Body of pancreas (tissue), 4 donors: ENCODE results near the gene TOMM7.

ENCODE experiments used
- CTCF ChIP-seq, 7 experiments: fragments of 450-650 bp in 4 of 7; fragments of 200-600 bp in 3 of 7; sonication (generic) in 3 of 7; IDR thresholded peaks; one replicate each; pipeline ENCODE4 v1.5.1; 2016 to 2019; ENCODE audit warnings: antibody characterized with exemption in 7 of 7
- POLR2A ChIP-seq, 3 donors: fragments of 450-650 bp; IDR thresholded peaks; one replicate each; pipeline ENCODE4 v1.6.1; 2016; ENCODE audit warnings: antibody characterized with exemption in 3 of 3, mild to moderate bottlenecking in 2 of 3

- TF ChIP-seq CTCF (IDR thresholded peaks at IDR 0.05) (no peak), POLR2A (IDR thresholded peaks at IDR 0.05) (no peak)
Observed at GRCh38 chr7:22871661-22872060, 49.0 kb upstream of the TOMM7 start.
